ENCODE results near the gene KRTAP5-6.

DNA sequence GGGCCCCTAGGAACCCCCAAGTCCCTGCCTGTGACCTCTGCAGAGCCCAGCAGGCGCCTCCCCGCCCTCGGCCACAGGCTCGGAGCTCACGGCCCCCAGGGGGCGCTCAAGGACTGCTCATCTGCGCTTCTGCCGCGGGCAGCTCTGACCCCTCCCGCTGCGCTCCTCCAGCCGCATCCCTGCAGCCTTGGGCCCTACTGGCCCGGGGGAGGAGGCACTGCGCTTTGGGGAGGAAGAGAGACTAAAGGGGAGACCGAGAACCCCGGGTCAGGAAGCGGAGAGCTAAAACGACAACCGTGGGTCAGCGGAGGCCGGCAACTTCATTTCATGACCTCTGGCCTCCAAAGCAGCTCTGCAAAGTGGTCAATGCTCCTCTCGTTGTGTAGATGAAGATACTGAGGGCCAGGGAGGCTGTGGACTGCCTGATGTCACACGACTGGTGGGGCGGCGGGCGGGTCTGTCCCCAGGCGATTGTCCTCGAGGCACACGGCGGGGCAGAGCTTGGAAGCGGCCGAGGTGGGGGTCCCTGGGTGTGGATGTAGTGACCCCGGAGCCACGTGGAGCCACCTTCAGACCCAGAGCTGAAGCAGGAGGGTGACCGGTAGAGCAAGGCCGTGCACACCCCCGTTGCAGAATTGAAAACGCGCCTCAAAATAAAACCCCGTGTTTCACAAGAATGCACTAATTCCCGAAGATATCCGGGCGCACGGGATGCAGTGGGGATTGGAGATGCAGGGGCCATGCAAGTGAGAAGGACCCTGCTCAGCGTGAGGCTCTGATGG lies 2.7 kb upstream of the KRTAP5-6 start:
- TF ChIP-seq EZH2 (IDR thresholded peaks at IDR 0.05; ENCODE audit: low read length, unreplicated experiment) (no peak), EZH2phosphoT487 (IDR thresholded peaks at IDR 0.05; ENCODE audit: borderline replicate concordance, low read length) (no peak)
- TF ChIP-seq, protein P1, sequence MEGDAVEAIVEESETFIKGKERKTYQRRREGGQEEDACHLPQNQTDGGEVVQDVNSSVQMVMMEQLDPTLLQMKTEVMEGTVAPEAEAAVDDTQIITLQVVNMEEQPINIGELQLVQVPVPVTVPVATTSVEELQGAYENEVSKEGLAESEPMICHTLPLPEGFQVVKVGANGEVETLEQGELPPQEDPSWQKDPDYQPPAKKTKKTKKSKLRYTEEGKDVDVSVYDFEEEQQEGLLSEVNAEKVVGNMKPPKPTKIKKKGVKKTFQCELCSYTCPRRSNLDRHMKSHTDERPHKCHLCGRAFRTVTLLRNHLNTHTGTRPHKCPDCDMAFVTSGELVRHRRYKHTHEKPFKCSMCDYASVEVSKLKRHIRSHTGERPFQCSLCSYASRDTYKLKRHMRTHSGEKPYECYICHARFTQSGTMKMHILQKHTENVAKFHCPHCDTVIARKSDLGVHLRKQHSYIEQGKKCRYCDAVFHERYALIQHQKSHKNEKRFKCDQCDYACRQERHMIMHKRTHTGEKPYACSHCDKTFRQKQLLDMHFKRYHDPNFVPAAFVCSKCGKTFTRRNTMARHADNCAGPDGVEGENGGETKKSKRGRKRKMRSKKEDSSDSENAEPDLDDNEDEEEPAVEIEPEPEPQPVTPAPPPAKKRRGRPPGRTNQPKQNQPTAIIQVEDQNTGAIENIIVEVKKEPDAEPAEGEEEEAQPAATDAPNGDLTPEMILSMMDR (conservative IDR thresholded peaks at IDR 0.05; ENCODE audit: low read depth, low read length) = peak; percentile 83

All from PC-3 (cell line).